Stimulated activated CD8-positive, alpha-beta memory T cell treated with anti-CD3 and anti-CD28 coated beads, Interleukin-15, amount 100 ng/mL, for 48 hours (primary cell): ENCODE results near the gene TSTD2.

Experiments used
- DNase-seq, 2 donors: peaks; one replicate each; pipeline ENCODE4 v3.0.0-alpha.2; 2020; ENCODE audit warnings: low read depth in 2 of 2

TSTD2 gene

DNA sequence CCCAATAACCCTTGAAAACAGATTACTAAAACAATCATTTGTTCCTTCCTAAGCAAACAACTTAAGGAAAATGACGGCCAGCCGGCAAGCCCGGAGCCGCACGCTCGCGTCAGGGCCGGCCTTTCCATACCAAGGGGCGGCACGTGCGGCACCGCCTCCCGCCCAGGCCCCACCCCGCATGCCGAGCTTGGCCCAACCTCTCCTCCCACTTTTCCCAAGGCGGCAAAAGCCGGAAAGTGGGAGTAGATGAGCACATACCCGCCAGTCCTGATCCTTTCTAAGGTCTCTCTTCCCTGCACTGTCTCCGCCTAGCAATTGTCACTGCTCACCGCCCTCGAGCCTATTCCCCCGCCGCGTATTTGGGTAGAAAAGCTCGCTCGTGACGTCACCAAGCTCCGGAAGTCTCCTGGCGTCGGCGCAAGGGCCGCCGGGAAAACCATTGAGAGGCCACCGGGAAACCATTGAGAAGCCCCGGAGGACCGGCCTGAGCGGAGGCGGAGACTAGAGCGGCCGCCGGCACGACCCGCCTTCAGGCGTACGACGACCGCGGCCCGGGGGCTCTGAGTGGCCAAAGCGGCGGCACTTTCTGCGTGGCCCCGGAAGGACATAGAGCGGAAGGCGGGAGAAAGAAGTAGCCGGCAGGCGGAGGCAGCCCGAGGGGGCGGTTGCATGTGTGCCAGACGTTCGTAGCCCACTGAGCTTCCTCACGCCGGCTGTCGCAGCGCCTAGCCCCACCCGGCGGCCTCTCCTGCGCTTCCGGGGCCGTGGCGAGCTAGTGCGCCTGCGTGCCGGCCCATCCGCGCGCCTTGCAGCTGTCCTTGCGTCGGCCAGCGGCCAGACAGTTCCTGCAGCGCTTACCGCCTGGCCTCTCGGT is at the start of gene TSTD2, which contains the start of gene NCBP1:
TSS of gene TSTD2 (minus strand) at position 384 of the 874 bp plus-strand sequence. CDS start 5,806 bp downstream, outside the sequence.
TSS of gene NCBP1 (plus strand) at position 837 of the 874 bp plus-strand sequence. CDS start 61 bp downstream, outside the sequence.
- peak; percentile 95 to 96 for DNase-seq

DNA sequence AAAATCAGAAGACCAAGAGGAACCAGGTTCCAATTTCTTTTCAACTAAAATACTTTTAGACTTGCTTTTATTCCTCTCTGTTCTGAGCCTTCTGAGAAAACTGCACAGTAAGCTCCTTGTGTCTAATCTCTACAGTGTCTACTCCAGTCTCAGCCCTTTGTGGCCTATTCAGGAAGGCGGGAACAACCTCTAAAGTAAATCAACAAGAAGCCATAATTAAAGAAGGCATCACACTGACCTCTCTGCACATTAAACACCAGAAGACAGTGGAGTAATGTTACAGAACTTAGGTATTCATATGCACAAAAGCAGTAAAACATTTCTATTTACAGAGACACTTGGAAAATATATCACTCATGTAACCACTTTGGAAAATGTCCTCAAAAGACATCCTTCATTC is 49.1 kb upstream of the TSTD2 start:
- no peak for DNase-seq

DNA sequence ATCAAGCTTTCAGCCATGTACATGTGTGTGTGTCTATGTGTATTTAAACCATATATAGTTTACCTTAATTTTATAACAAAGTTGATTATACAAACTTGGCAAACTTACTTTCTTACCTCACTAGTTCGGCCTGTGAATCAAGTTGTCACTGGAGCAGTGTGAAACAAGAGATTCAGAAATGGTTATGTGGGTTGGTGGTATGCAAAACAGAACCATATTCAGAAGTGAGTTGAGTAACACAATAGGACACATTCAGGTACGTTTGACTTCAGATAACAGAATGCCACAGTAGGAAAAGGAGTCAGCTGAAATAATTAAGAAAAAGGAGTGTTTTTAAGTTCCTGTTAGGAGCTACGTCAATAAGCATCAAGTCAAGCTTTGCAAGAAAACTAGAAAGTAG is 42.5 kb upstream of the TSTD2 start:
- no peak for DNase-seq

DNA sequence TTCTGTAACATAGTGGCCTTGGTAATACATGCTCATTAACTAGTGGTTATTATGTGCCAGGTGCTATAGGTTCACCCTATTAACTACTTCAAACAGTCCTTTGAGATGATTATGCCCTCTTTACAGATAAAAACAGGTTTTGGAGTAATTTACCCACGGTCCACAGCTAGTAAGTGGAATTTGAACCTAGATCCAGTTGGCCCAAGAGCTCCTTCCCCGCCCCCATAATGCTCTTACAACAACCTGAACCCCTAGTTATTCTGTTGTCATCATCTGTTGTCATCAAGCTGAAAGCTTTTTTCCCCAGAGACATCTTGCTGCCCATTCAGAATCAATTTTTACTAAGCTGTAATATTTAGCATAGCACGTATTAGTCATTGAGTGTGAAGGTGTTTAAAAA is 40.8 kb upstream of the TSTD2 start:
- no peak for DNase-seq

DNA sequence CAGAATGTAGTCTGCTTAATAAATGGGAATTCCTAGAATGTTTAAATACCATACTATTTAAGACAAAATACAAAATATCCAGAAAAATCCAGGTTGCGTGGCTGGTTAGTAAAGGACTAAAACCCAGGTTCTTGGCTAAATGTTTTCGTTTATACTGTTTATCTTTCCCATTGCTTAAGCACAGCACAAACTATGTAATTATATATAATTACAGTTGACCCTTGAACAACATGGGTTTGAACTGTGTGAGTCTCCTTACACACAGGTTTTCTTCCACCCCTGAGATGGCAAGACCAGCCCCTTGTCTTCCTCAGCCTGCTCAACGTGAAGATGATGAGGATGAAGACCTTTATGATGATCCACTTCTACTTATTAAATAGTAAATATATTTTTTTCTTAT is 39.2 kb upstream of the TSTD2 start:
- DNase-seq, result no peak

DNA sequence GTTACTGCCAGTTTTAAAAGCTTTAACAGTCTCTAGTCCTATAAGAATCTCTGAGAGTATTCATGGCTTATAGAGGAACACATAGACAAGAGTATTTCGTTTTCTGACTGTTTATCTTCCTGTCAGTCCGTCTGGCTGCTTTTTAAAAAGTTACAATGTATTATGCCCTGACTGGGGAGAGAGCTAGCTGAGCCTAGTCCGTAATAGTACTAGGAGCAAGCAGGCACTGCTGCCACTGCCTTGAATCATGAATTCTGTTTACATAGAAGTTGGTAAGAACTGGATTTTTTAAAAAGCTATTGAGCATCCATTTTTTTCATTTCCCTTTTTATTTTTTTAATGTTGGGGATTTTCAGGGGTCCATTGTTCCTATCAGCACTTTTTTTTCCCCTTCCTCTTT is 37.4 kb upstream of the TSTD2 start:
- no peak for DNase-seq

DNA sequence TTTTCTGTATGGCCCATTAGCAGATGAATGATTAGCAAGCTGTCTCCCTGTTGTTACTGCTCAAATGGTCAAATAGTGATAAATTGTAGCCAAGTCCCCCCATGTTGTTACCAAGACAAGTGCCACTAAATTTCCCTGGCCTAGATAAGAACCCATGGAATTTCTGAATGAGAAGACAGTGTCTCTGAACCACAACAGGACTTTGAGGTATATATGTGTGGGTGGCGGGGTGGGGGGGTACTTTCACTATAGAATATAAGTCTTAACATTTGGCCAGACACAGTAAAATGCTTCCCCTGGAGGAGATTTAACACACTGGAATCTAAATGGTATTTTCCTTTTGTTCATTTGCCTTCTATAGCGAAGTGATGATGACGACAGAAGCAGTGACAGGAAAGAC is 35.3 kb upstream of the TSTD2 start:
- no peak for DNase-seq

DNA sequence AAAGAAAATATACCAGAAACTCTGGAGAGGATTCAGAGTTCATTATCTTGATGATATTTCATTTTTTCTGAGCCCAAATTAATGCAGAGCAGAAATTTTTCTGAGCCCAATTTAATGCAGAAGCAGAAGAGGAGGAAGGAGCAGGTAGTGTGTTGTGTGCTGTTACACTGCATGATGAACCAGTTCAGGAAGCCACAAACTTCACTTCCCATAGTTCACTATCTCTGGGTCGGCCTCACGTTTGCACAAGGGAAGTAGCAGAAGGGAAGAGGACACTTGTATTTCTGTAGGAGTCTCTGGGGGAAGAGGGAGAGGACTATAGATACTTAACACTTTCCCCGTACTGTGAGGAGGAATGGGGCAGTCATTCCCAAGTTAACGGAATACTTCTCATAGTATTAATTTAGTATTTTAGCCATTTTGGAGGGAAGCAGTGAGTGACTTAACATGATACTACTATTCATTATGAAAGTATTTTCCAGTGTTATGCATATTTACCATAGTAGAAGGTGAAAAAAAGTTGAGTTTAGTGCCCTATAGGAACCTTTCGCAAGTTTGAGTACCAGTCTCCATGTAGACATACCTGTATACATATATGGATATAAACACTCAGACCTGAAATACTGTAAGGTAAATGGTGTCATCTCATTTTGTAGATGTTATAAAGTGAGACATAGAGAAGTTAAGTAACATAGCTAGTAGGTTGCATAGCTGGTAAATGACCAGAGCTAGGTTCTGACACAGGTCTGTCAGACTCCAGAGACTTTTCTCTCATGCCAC is 33.9 kb upstream of the TSTD2 start:
- DNase-seq, result no peak

DNA sequence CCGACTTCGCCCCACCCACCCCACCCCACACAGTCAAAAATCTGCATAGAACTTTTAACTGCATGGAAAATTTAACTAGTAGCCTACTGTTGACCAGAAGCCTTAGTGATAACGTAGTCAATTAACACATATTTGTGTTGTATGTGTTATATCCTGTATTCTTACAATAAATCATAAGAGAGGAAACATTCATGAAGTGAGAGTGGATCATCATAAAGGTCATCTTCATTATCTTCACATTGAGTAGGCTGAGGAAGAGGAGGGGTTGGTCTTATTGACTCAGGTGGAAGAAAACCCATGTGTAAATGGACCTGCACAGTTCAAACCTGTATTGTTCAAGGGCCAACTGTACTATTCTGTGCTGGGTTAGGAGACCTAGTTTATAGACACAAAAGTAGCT is 32.6 kb upstream of the TSTD2 start:
- DNase-seq, result no peak

DNA sequence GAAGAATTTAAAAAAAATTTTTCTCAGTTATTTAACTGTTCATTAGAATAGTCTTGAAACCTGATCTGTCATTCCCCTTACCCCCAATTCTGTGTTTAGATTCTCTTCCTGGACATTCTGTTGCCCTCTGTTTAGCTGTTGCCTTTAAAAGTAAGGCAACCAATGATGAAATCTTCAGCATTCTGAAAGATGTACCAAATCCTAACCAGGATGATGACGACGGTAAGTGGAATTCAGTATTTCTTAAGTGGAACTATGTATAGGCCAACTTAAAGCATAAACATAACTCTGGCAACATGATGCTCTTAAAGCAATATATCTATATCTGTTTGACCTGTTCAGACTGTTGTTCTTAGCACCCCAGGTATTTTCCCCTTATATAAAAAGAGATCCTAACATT is 27.7 kb upstream of the TSTD2 start:
- no peak for DNase-seq

DNA sequence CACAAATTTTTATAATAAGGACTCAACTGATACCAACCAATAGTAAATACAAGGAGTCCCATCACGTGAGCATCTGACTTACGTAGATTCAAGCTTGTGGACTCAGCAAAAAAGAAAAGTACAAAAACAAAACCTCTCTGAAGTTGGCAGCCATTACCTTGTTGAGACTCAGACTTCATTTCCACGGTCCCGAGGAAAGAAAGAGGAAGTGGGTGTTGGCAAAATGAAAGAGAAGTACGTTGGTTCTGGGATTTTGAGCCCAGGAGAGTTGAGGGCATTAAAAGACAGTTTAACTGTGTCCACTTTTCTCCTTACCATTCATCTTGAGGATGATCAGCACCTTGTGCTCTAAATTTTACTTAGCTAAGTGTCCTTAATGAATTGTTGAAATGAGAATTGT is 27.2 kb upstream of the TSTD2 start:
- DNase-seq, result no peak

DNA sequence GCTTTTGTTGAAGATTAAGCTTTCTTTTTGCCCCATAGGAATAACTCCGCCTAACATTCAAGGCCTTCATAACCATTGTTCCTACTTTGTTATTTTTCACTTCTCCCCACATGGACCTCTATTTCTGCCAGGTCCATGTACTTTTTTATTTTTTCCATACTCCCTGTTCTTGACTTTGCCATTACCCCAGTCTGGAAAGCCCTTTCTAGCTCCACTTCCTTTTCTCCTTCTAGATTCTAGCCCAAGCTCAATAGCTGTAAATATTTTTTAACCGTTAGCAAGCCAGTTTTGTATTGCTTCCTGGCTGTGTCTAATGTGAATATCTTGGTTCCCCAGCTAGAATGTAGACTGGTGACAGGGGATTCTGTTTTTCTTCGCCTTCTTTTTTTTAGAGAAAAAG is 26.6 kb upstream of the TSTD2 start:
- no peak for DNase-seq

DNA sequence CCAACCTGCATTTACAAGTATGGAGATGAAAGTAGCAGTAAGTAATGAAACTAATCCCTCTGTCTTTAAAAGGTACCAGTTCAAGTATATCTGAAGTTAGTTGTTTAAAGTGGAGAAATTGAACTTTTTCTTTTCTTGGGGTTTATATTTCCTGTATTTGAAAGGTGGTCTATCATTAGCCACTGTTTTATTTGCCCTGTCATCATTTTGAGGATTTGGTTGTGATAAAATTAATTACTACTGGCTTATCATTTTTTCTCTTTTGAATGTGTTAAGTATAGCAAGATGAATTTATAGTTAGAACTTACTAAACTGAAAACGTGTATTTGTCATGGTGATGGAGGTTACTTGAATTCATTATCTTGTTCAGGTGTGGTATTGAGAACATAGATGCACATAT is 25.5 kb upstream of the TSTD2 start:
- DNase-seq, result no peak

DNA sequence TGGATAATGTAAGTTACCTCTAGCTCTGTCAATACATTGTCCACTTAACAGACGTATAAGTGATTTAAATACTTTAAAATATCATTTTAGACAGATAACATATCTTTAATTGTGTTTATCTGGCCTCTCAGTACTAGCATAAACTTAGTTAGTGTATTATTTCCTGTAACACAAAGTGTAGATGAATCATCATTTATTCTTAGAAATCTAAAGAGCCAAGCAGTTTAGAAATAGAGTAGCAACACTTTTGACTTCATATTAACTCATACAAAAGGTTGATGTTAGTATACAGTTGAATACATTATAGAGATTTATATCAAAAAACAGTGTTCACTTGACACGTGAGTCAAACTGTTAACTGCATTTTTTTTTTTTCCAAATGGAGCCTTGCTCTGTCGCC is 18.5 kb upstream of the TSTD2 start:
- DNase-seq, result no peak

DNA sequence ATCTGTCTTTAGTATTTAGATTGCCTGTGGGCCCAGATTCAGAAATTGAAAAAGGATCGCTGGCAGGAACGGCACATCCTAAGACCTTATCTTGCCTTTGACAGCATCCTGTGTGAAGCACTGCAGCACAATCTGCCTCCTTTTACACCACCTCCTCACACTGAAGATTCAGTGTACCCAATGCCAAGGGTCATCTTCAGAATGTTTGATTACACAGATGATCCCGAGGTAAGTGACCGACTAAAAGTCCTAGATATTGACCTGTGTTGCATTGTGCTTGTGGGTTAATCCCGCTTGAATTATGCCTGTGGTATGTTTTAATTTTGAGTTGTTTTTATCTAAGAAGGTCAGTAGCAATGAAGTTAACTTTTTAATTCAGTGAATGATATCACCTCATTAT is 14.8 kb upstream of the TSTD2 start:
- no peak for DNase-seq

DNA sequence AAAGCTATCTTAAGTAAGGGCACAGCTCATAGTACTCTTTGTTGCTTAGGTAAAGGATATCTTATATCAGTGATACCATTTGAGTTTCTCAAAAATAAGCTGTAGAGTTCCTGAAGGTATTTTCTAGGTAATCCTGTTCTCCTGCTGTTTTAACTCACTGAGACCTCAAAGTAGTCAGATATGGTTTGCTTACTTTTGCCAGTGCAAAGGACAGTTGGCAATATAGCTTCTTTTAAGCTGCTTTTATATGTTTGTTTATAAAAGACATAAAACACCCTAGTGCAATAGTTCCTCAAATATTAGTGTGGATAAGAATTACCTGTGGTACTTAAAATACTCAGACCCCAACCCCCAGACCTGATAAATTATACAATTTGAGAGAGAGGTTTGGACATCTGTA is 12.6 kb upstream of the TSTD2 start:
- DNase-seq, result no peak

DNA sequence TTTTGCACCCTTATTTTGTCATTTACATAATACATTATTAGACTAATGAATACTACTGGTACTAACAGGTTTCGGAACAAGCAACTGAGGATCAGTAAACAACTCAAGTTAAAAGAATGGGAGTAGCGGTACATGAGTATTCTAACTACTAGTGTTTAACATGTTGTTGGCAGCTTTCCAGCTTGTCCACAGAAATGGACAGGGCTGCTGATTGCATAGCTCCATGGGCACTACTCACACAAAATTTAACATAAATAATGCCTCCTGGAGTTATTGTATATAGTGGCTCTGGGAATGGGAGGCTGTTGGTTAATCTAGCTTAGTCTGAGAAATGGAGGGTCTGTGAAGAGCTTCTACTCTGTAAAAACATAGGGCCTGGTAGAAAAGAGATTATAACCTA is 7.2 kb upstream of the TSTD2 start:
- DNase-seq, result no peak

DNA sequence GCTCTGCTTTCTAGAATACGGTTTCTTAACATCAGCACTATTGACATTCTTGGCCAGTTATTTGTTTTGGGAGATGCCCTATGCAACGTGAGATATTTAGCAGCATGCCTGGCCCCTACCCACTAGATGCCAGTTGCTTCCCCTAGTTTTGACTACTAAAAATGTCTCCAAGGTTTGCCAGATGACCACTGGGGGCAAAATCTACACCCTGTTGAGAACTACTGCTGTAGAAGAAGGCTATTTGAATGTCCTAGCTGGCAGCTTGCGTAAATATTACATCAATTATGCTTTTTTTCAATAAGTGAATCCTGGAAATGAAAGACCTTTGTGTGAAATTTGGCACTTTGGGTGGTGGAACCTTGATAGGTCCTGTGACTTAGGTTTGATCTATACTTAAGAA is 5.5 kb upstream of the TSTD2 start:
- DNase-seq, result no peak

DNA sequence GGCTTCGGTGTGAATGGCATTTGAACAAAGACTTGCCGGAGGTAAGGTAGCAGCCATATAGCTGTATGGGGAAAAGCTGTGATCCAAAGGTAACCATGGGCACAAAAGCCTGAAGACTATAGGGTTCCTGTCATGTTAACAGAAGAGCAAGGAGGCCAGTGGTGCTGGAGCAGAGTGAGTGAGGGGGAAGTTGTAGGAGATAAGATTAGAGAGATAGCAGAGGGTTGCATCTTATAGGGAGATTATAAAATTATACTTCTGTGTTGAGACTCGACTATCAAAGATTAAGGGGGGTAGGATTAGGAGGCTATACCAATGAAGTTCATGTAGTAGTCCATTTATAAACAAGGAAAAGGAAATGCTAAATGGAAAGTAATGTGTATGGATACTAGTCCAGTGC is 3.7 kb upstream of the TSTD2 start:
- DNase-seq, result no peak

DNA sequence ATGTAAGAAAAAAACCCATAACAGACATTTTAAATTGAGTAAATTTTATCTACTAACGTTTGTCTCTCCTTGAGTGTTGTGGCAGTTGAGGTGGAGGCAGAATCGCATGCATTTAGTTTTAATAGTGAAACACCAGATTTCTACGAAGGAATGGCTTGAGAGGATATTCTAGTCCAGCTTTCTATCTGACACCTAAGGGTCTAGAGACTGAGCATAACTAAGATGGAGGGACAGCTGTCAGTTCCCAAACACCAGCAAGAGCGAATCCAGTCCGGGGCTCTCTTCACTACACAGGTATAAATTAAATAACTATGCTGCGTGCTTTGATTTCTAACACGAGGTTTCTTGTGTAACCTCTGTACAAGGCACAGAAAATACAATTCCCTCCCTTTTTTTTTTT is 1.9 kb upstream of the TSTD2 start:
- no peak for DNase-seq

DNA sequence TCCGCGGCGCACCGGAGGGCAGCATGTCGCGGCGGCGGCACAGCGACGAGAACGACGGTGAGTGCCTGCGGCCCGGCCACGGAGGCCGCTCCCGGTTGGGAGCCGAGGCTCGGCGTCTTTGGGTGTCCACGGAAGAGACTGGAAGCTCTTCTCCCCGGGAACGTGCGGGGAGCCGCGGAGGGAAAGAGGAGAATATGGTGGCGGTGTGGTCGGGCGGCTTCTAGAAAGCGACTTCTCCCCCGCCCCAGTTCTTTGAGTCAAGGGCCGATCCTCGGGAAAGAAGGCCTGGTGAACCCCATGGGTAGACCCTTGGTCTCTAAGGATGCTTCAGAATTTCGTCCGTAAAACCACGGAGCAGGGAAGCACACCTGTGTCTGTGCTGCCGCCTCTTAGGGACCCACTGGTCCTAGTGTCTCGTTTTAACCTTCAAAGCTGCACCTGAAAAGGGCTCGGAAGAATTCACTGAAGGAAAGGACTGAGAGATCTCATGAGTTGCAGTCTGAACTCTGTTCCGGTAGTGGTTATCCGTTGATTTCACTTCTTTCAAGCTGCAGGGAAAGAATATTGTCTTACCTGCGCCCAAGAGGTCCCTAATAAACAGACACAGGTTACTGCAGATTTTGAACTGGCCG is 807 bp upstream of the TSTD2 start:
- DNase-seq, result no peak

DNA sequence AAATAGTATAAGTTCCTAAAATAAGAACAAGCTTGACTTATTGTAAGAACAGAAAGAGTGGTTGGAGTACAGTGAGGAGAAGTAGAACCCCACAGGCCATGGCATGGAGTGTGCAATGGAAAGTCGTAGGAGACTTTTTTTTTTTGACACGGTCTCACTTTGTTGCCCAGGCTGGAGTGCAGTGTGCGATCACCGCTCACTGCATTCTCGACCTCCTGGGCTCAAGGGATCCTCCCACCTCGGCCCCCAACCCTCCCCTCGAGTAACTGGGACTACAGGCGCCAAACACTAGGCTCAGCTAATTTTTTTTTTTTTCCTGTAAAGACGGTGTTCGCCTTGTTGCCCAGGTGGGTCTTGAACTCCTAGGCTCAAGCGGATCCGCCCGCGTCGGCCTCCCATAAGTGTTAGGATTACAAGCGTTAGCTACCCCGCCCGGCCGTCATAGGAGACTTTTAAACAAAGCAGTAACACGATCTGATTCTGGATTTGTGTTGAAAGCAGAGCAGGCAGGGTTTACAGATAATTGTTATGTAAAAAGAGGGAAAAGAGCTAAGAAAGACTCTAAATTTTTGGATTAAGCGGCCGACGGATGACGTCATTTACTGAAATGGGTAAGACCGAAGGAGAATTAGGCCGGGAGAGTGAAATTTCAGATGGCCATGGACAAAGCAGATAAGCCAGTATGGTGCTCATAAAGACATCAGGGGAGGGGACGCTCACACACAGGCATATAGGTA is 752 bp downstream of the TSTD2 start:
- DNase-seq, result peak in 1 of 2 donors; percentile 0
